Measurements from ENCODE around the gene SORBS1.
A peak's percentile ranks its signal among the peaks of the same experiment; 100 is the strongest.
"Not testable (repeated sequence)": the region's sequence is repeated elsewhere in the genome, so short reads cannot be mapped to it uniquely, and the experiment has no call there.

SORBS1 gene

GRCh38 chr10:95374597-95375209 lies 186.5 kb downstream of the SORBS1 start:
- peak; percentile 87 for DNase-seq

GRCh38 chr10:95373660-95374059 lies 187.5 kb downstream of the SORBS1 start:
- DNase-seq, result no peak

DNA sequence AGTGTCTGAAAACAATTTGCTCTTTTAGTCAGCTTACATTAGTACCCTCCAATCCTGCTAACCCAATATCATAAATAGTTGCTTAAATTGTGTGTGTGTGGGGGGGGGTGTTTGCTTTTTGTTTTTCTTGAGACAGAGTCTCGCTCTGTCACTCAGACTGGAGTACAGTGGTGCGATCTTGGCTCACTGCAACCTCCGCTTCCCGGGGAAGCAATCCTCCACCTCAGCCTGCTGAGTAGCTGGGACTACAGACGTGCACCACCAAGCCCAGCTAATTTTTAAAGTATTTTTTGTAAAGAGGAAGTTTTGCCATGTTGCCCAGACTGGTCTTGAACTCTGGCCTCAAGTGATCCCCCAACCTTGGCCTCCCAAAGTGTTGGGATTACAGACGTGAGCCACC lies 196.8 kb downstream of the SORBS1 start:
- no peak for DNase-seq

DNA sequence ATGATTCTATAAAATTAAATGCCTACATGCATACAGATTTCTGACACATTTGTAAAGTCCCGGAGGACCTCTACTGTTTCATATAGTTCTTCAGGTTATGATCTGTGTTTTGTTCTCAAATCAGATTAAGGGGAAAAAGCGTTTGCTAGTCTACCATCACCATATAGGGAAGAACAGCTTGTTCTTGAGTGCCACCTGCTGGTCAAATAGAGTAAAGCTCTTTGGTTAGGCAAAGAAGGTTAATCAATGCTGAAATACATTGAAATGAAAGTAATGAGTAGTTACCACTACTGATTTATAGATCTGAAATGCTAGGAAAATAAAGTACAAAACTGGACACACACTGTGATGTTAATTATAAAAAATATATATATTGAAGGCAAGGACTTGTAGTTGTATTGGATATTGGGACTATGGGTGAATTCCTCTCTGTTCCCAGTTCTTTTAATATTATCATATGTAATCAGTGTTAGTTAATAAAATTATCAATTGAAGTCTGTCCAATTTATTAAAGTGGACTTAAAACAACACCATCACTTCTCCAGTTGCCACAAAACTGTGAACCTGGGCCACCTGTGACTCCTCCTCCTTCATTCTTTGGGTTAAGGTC lies 197.8 kb downstream of the SORBS1 start:
- DNase-seq, result peak; percentile 86

- DNase-seq, result peak; percentile 16
Observed at GRCh38 chr10:95360122-95360714, 201.0 kb downstream of the SORBS1 start.

- no peak for DNase-seq
Observed at GRCh38 chr10:95359466-95359865, 201.7 kb downstream of the SORBS1 start.

DNA sequence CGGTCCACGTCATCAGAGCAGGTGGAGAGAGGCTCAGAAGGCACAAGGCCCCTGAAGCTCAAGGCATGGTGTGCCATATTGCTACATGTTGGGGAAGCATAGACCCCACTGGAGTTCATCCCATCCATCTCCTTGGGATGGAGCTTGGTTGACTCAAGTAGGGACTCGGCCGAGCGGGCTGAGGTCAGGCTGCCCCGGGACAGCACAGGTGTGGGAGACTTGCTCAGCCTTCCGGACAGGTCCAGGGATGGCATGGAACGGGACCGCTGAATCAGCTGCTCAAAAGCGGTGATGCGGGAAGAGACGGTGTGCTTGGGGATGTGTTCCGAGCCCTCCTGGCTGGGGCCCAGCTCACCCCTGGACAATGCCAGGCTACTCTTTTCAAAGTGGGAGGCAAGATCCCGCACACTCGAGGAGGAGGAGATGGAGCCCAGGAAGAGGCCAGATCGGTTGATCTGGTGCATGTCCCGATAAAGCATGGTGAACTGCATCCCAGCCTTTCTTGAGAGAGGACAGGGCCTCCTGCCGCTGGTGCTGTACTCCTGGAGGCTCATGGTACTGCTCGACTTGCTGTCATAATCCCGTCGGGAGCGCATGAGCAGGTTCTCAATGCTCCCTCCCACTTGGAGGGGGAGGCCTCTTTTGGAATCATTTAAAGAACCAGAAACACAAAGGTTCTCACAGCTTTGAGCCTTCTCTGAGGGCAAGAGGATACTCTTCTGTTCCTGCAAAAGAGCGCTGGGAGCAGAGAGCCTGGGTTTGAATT lies 204.8 kb downstream of the SORBS1 start:
- peak; percentile 6 for DNase-seq

- no peak for DNase-seq
Observed at GRCh38 chr10:95355301-95355700, 205.9 kb downstream of the SORBS1 start.

DNA sequence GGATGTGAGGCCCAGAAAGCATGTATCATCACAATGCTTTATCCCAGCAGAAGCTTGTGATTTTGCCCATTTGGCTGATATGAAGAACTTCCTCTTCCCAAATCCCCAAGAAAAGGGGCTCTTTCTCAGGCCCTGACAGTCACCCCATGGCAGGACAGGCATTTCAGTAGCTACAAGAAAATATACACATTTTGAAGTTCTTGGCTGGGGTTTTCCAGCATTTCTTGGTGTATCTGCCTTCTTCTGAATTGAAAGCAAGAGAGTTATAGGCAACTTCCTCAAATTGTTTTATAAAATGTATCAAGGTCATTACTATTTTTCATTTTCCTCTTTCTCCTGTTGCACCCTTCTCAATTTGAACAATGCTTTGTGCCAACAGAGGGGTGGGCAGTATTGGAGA lies 207.1 kb downstream of the SORBS1 start:
- DNase-seq, result no peak

DNA sequence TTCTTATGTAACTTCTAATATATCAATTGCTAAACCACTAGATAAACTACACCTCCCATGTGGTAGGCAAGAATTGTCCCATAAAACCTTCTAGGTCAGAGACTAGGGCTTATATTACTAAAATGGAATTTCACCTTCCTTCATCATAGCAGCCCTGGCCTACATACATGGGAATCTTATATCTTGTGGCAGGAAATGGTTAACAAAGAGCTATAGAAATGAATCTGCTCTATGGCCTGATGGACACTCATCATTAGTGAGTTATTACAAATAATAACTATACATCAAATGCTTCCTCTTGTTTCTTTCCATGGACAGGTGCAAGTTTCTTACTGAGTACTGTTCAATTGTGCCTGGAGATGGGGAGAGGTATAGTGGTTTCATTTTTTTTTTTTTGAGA lies 208.0 kb downstream of the SORBS1 start:
- DNase-seq, result no peak

- DNase-seq, result no peak
Observed at GRCh38 chr10:95352684-95353083, 208.5 kb downstream of the SORBS1 start.

- DNase-seq, result no peak
Observed at GRCh38 chr10:95350830-95351228, 210.3 kb downstream of the SORBS1 start.

- DNase-seq, result no peak
Observed at GRCh38 chr10:95350219-95350829, 210.8 kb downstream of the SORBS1 start.

DNA sequence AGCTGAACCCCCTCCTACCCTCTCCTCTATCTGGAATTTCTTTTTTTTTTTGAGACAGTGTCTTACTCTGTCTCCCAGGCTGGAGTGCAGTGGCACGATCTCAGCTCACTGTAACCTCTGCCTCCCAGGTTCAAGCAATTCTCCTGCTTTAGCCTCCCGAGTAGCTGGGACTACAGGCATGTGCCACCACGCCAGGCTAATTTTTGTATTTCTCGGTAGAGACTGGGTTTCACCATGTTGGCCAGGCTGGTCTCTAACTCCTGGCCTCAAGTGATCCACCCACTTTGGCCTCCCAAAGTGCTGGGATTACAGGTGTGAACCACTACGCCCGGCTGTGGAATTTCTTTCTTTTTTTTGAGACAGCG lies 213.8 kb downstream of the SORBS1 start:
- not testable (repeated sequence) for DNase-seq

- no peak for DNase-seq
Observed at GRCh38 chr10:95346715-95347401, 214.3 kb downstream of the SORBS1 start.

DNA sequence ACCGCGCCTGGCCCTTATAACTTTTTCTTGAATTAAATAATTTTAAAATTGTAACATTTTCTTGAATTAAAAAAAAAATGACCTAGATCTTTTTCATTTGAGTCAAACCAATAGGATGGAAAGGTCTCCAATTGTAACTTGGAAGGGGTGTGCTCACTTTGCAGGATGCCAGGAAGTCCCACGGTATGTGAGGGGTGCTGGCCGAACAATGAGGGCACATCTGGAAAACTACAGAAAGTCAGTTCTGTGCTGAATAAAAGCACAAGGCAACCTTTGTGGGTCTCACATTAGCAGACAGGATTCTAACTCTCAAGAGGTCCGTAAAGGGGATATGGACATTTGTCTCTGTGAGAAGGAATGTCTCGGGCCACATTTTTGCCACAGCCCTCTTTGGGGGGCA lies 217.6 kb downstream of the SORBS1 start:
- DNase-seq, result no peak

DNA sequence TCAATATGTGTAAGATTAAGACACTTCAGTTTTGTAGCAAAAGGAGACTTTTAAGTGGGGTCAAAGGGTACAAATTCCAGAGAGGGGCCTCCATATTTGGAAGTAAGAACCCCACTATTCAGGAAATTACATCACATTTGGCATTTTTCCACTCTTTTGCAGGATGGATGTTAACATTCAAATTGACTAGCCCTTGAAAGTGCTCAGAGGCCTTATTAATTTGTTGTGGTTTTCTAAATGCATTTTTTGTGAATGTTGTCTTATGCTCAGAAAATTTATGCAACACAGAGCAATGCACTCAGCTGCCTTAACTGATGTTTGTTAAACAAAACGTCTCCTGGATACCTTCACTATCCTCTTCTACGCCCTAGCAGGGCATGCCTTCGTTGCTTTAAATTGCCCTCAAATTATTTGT lies 219.4 kb downstream of the SORBS1 start:
- no peak for DNase-seq

DNA sequence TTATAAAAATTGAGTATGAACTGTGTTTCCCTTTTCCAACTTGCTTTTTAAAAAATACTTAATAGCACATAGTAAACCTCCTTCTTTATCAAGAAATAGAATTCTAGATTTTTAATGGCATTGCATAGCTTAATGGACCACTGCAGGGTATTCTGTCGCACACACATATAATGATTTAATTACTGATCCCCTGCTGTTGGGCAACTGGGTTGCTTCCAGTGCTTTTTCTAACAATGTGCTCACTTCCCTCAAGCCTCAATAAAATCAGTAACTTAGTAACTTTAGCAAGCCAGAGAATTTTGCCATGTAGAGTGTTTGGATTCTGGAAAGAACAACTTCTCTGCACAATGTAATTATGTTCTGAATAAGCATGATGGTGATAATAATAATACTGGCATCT lies 221.3 kb downstream of the SORBS1 start:
- DNase-seq, result no peak

DNA sequence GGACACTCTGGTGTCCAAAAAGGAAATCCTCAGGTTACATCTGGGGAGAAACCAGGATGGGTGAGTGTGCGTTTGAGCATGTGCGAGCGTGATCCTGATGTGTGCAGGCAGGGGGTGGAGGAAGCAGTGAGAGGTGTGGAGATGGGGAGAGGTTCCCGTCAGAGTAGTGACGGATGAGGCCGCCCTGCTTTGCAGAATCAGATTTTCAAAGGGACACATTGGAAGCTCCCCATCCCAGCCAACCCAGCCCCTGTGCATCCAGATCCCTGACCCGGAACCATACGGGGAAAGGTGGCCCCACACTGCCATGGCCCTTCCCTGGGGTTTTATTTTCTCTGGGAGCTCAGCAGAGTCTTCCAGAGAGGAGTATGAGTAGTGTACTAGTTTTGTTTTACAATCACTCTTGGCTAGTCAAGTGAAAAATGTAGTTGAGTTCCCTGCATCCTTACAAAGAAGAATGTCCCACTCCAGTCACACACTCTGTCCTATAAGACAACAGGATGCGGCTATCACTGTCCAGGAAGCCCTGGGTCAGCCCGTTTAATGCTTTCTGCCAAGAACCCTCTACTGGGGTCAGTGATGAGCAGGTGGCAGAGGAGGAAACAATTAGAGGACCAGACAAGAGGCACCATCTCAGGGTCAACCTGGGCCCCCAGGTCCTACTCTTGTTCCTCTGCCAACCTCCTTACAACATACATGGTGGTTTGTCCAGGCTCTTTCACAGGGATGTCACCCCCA lies 223.6 kb downstream of the SORBS1 start:
- no peak for DNase-seq

DNA sequence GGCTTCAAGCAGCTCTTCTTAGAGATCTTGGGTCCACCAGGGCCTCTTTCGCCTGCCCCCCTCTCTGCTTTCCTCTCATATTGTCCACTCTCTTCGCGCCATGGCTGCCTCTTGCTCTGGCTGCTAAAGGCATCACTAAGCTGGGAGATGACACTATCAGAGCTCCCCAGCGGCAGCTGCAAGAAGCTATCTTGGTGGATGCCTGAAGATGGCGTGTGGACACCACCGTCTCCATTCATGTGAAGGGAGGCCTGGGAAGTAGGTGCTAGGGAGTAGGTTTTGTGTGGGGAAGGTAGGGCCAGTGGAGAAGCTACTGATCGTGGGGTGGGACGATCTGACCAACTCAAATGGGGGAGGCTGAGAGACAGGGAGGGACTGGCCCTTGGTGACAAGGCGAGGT lies 224.5 kb downstream of the SORBS1 start:
- no peak for DNase-seq

GRCh38 chr10:95335933-95336699 lies 225.1 kb downstream of the SORBS1 start:
- no peak for DNase-seq

- DNase-seq, result no peak
Observed at GRCh38 chr10:95334805-95335144, 226.4 kb downstream of the SORBS1 start.
